ENCODE measurements around the gene FOSL1. TPM values are rescaled to one million over a fixed set of nuclear protein-coding genes. Genes with fewer than 3 reads are reported as not detected.

Gene FOSL1
- 10 to 100 TPM; 18.7 to 24.8 TPM for total RNA-seq

DNA sequence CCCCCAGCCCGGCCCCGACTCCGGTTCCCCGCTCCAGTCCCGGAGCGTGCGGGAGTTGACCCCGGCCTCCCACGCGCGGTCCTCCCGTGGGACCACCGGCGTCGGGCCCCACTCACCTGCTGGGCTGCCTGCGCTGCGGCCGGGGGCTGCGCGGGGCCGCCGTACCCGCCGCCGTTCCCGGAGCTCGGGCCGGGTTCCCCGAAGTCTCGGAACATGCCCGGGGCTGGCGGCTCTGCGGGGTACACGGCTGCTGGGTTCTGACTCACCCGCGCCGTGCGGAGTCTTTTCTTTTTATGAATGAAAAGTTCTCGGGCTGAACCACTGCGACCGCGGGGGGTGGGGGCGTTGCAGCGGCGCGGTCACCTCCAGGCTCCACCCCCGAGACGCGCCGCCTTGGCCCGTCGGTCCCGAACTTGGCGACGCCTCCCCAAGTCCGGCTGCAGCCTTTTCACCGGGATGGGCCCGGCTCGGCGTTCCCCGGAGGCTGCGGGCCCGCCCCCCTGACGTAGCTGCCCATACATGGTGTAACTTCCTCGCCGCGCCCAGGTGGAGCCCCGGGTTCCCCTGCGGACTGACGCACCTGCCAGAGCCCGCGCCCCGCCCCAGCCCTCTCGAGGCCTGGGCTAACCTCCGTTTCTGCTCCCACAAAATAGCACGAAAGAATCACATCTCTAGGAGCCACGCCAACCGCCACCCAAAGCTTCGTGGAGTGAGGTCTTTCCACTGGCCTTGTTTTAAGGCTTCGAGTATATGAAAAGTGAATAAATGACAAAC, at the start of gene FOSL1:
FOSL1 (minus strand) TSS at position 264 of the 774 bp plus-strand sequence; CDS start at position 215, 49 bp downstream.
- no peaks in the 10 kb centered on the region for H3K27me3 Mint-ChIP-seq
- H3K4me1 Mint-ChIP-seq, result peaks cover 11% of the 10 kb centered on the region
- no peaks in the 10 kb centered on the region for H3K9me3 Mint-ChIP-seq
- peak within 1 kb of the TSS; percentile 88 for H3K4me3 Mint-ChIP-seq
- H3K36me3 Mint-ChIP-seq (ENCODE audit: low read depth), result peaks cover 39% of the 10 kb centered on the region
- H3K27ac Mint-ChIP-seq, result peak within 1 kb of the TSS; percentile 91
- peak; percentile 85 for ATAC-seq (replicated peaks)

DNA sequence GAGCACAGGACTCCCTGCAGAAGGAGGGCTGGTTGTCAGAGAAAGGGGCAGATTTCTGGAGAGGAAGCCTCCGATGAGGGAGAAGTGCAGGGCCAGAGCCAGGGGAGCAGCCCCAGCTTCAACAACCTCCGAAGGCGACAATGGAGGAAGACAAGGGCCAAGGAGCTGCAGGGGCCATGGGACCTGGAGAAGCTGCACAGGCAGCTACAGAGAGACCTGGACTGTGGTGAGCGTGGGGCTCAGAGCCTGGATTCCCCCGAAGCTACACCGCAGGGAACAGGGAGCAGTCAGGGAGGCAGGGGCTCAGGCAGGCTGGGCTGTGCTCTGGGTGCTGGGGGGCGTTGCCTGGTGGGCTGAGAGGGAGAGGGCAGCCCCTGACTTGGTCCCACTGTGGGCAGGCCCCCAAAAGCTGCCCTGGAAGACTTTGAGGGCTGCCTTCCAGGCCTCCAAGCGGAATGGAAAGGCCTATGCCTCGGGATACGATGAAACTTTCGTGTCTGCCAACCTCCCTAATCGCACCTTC, 47.5 kb upstream of the FOSL1 start:
- no peak for ATAC-seq (replicated peaks)

DNA sequence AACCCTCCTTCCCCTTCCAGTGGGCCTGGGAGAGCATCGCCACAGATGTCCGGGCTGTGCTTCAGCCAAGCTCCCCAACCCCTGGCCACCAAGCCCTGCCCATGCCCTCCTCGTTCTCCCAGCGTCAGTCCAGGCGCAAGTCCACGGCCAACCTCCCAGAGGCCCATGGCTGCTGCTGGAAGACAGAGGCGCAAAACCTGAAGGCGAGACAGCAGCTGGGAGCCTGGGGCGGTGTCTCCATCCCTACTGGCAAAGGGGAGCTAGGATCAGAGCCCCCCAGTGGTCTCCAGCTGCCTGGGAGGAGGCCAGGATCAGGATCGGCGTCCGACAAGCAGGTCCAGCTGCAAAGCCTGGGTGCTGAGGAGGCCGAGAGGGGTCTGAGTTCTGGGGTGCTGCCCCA, 46.9 kb upstream of the FOSL1 start:
- H3K4me3 Mint-ChIP-seq, result no peak overlapping the region
- ATAC-seq (replicated peaks), result no peak
- H3K4me1 Mint-ChIP-seq, result no peaks in the 10 kb centered on the region
- H3K9me3 Mint-ChIP-seq, result no peaks in the 10 kb centered on the region
- no peaks in the 10 kb centered on the region for H3K36me3 Mint-ChIP-seq (ENCODE audit: low read depth)
- no peaks in the 10 kb centered on the region for H3K27me3 Mint-ChIP-seq
- H3K27ac Mint-ChIP-seq, result no peak overlapping the region

More for the DNA sequence above, 47.5 kb upstream of the FOSL1 start:
- H3K4me3 Mint-ChIP-seq, result no peak overlapping the region
- H3K4me1 Mint-ChIP-seq, result no peaks in the 10 kb centered on the region
- H3K27me3 Mint-ChIP-seq, result no peaks in the 10 kb centered on the region
- no peaks in the 10 kb centered on the region for H3K36me3 Mint-ChIP-seq (ENCODE audit: low read depth)
- H3K27ac Mint-ChIP-seq, result no peak overlapping the region
- H3K9me3 Mint-ChIP-seq, result no peaks in the 10 kb centered on the region

DNA sequence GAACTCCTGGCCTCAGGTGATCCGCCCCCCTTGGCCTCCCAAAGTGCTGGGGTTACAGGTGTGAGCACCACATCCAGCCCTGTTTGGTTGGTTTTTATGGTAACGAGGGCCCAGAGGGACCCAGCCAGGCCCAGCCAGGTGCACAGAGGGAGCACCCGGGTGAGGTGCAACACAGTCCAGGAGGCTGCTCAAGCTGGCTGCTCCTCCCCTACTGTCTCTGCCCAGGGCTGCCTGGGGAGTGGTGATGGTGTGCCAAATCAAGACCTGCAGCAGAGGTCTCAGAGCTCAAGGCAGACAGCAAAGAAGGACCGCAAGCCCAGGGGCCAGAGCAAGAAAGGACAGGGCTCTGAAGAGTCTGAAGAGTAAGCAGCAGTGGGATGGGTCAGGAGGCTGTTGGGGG, 46.5 kb upstream of the FOSL1 start:
- H3K4me1 Mint-ChIP-seq, result peaks cover under 1% of the 10 kb centered on the region
- no peak overlapping the region for H3K4me3 Mint-ChIP-seq
- ATAC-seq (replicated peaks), result no peak
- no peaks in the 10 kb centered on the region for H3K27me3 Mint-ChIP-seq
- no peaks in the 10 kb centered on the region for H3K9me3 Mint-ChIP-seq
- no peaks in the 10 kb centered on the region for H3K36me3 Mint-ChIP-seq (ENCODE audit: low read depth)
- H3K27ac Mint-ChIP-seq, result no peak overlapping the region

DNA sequence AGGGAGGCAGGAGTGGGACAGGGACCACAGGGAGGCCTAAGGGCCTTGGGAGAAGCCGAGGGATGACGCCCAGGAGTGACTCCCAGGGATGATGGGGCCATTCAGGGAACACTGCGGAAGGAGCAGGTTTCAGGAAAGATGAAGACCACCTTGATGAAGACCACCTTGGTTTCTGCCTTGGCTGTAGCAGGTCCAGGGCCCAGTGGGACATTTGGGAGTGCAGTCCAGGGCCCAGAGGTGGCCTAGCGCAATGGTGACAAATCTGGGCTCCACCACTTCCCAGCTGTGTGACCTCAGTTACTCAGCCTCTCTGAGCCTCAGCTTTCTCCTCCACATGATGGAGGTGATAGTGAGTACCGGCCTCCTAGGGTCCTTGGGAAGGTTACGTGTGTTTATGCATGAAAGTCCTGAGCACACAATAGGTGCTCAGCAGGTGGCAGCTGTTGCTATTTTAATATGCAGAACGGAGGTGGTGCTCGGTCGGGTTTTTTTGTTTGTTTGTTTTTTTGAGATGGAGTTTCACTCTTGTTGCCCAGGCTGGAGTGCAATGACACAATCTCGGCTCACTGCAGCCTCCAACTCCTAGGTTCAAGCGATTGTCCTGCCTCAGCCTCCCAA, 45.9 kb upstream of the FOSL1 start:
- H3K36me3 Mint-ChIP-seq (ENCODE audit: low read depth), result no peaks in the 10 kb centered on the region
- no peak overlapping the region for H3K4me3 Mint-ChIP-seq
- H3K4me1 Mint-ChIP-seq, result peaks cover 7% of the 10 kb centered on the region
- no peak overlapping the region for H3K27ac Mint-ChIP-seq
- no peaks in the 10 kb centered on the region for H3K27me3 Mint-ChIP-seq
- no peaks in the 10 kb centered on the region for H3K9me3 Mint-ChIP-seq
- no peak for ATAC-seq (replicated peaks)

DNA sequence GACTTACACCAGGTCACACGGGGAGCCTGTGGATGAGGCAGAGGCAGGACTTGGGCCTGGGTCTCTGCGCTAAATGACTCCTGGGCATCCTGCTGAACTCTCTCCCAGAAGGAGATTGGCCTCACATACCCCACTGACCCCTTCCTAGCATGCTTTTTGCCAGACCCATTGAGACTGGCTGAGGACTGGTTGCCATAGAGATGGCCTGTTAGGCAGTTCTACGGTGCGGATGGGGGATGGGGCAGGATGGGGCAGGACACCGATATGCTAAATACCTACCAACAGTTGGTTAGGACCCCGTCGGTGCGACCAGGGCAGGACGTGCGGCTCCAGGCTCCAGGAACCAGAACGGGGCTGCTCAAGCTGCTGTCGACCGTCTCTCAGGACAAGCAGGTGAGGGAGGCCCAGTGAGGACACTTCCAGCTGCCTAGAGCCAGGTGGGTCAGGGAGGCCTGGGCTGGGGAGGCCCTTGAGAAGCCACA, 45.3 kb upstream of the FOSL1 start, which contains the start of gene TSGA10IP:
TSGA10IP (plus strand) TSS at position 51 of the 482 bp plus-strand sequence; CDS start at position 247, 196 bp downstream.
- Mint-ChIP-seq H3K27me3 (no peaks in the 10 kb centered on the region), H3K27ac (no peak within 1 kb of the TSS), H3K9me3 (no peaks in the 10 kb centered on the region), H3K36me3 (ENCODE audit: low read depth) (no peaks in the 10 kb centered on the region), H3K4me1 (peaks cover 8% of the 10 kb centered on the region), H3K4me3 (no peak within 1 kb of the TSS)
- ATAC-seq (replicated peaks), result no peak

DNA sequence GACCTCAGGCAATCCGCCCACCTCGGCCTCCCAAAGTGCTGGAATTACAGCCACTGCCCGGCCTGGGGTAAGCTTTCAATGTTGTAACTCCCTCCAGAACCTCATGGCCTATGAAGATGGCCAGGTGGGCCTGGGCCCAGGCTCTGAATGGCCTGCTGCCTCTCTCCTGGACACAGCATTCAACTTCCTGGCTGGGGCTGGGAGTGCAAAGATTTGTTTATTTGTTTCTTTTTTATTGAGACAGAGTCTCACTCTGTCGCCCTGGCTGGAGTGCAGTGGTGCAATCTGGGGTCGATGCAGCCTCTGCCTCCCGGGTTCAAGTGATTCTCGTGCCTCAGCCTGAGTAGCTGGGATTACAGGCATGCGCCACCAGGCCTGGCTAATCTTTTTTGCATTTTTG, 44.6 kb upstream of the FOSL1 start:
- H3K9me3 Mint-ChIP-seq, result no peaks in the 10 kb centered on the region
- H3K4me1 Mint-ChIP-seq, result peaks cover 8% of the 10 kb centered on the region
- H3K27me3 Mint-ChIP-seq, result no peaks in the 10 kb centered on the region
- ATAC-seq (replicated peaks), result no peak
- no peaks in the 10 kb centered on the region for H3K36me3 Mint-ChIP-seq (ENCODE audit: low read depth)
- H3K4me3 Mint-ChIP-seq, result no peak overlapping the region
- no peak overlapping the region for H3K27ac Mint-ChIP-seq

DNA sequence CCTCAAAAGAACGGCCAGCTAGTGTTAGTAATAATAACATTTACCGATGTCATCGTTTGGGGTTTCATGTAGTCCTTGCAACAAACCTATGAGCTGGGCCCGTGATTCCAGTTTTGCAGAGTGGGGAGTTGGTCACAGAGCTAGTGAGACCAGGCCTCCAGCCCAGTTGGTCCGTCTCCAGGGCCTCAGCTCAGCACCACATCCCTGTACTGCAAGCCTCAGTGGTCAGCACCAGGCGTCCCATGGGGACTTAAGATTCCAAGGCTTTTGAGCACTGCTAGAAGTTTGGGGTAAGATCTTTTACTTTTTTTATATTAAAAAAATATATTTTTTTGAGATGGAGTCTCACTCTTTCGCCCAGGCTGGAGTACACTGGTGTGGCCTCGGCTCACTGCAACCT, 44.0 kb upstream of the FOSL1 start:
- Mint-ChIP-seq H3K36me3 (ENCODE audit: low read depth) (no peaks in the 10 kb centered on the region), H3K9me3 (no peaks in the 10 kb centered on the region), H3K4me3 (no peak overlapping the region), H3K27ac (no peak overlapping the region), H3K4me1 (peaks cover 8% of the 10 kb centered on the region), H3K27me3 (no peaks in the 10 kb centered on the region)
- ATAC-seq (replicated peaks), result no peak

DNA sequence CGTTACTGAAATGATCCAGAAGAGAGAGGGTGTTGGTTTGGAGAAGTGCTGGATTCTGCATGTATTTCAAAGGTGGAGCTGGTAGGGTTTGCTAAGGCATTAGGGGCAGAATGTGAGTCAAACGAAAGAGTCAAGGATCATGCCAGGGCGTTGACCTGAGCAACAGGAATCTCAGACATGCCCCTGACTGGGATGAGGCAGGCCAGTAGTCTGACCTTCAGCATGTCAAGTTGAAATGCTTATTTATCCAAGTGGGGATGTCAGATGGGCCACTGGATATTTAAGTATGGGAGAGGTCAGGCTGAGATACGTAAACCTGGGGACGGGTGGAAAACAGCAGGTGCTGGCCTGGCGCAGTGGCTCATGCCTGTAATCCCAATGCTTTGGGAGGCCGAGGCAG, 42.3 kb upstream of the FOSL1 start:
- no peaks in the 10 kb centered on the region for H3K27me3 Mint-ChIP-seq
- H3K36me3 Mint-ChIP-seq (ENCODE audit: low read depth), result no peaks in the 10 kb centered on the region
- no peak overlapping the region for H3K4me3 Mint-ChIP-seq
- ATAC-seq (replicated peaks), result no peak
- H3K9me3 Mint-ChIP-seq, result no peaks in the 10 kb centered on the region
- H3K27ac Mint-ChIP-seq, result peak overlapping the region; percentile 54
- peaks cover 8% of the 10 kb centered on the region for H3K4me1 Mint-ChIP-seq

DNA sequence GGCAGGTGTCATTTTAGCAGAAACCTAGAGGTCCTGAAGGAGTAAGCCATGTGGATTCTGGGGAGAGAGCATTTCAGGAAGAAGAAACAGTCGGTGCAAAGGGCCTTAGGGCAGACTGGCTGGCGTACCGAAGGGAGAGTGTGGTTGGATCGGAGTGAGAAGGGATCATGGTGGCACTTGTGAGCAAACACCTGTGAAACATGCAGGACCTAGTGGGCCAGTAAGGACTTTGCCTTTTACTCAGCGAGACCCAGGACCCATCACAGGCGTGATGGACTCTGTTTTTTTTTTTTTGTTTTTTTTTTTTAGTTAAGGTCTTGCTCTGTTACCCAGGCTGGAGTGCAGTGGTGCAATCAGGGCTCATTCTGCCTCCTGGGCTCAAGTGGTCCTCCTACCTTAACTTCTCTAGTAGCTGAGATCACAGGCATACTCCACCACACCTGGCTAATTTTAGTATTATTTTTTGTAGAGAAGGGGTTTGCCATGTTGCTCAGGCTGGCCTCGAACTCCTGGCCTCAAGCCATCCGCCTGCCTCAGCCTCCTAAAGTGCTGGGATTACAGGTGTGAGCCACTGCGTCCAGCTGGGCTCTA, 41.6 kb upstream of the FOSL1 start:
- Mint-ChIP-seq H3K27ac (peak overlapping the region; percentile 54), H3K4me3 (peak overlapping the region; percentile 52), H3K27me3 (no peaks in the 10 kb centered on the region), H3K4me1 (peaks cover 8% of the 10 kb centered on the region), H3K36me3 (ENCODE audit: low read depth) (no peaks in the 10 kb centered on the region), H3K9me3 (no peaks in the 10 kb centered on the region)
- ATAC-seq (replicated peaks), result no peak

DNA sequence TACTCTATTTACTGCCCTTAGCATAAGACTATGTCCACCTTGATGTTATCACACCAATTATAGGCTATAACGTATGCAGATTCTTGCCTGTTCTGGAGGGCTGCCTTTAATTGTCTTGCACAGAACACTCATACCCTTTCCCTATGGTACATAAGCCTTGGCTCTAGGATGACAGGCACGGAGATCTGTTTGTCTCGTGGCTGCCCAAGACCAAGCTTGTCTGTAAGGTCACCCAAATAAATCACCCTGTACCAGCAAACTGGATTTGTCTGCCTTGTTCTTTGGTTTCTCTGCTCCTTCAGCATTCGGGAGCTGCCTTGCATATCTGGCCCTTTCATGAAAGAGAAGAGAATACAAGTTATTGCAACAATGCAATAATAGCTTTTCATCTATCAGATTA, 37.6 kb upstream of the FOSL1 start:
- peaks cover 8% of the 10 kb centered on the region for H3K4me1 Mint-ChIP-seq
- no peaks in the 10 kb centered on the region for H3K27me3 Mint-ChIP-seq
- no peak overlapping the region for H3K4me3 Mint-ChIP-seq
- no peak overlapping the region for H3K27ac Mint-ChIP-seq
- no peaks in the 10 kb centered on the region for H3K9me3 Mint-ChIP-seq
- no peak for ATAC-seq (replicated peaks)
- H3K36me3 Mint-ChIP-seq (ENCODE audit: low read depth), result no peaks in the 10 kb centered on the region

DNA sequence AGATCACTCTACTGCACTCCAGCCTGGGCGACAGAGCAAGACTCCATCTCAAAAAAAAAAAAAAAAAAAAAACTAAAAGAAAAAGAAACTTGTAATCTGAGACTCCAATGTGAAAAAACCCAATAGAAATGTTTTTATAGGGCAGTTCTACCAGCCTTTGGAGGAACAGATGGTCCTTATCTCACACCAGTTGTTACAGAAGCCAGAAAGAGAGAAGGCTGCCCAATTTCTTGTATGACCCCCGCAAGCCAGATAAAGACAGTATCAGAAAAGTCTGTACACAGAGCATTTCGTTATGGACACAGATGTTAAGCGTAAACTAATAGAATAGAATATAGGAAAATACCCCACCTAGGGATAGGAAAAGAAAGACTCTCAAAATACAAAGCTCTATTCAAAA, 33.8 kb upstream of the FOSL1 start:
- Mint-ChIP-seq H3K36me3 (ENCODE audit: low read depth) (no peaks in the 10 kb centered on the region), H3K4me3 (no peak overlapping the region), H3K27me3 (no peaks in the 10 kb centered on the region), H3K27ac (no peak overlapping the region), H3K4me1 (peaks cover 1% of the 10 kb centered on the region), H3K9me3 (no peaks in the 10 kb centered on the region)
- no peak for ATAC-seq (replicated peaks)

DNA sequence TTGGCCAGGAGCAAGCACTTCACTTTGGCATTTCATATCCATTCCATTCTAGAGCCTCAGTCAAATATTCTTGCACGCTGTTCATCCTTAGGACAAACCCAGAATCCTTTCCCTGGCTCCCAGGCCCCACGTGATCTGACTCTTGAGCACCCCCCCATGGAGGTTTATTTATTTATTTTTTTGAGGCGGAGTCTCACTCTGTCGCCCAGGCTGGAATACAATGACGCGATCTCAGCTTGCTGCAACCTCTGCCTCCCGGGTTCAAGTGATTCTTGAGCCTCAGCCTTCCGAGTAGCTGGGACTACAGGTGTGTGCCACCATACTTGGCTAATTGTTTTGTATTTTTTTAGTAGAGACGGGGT, 32.4 kb upstream of the FOSL1 start:
- Mint-ChIP-seq H3K9me3 (no peaks in the 10 kb centered on the region), H3K27me3 (no peaks in the 10 kb centered on the region), H3K36me3 (ENCODE audit: low read depth) (no peaks in the 10 kb centered on the region), H3K27ac (no peak overlapping the region), H3K4me3 (no peak overlapping the region), H3K4me1 (peaks cover 13% of the 10 kb centered on the region)
- ATAC-seq (replicated peaks), result no peak

DNA sequence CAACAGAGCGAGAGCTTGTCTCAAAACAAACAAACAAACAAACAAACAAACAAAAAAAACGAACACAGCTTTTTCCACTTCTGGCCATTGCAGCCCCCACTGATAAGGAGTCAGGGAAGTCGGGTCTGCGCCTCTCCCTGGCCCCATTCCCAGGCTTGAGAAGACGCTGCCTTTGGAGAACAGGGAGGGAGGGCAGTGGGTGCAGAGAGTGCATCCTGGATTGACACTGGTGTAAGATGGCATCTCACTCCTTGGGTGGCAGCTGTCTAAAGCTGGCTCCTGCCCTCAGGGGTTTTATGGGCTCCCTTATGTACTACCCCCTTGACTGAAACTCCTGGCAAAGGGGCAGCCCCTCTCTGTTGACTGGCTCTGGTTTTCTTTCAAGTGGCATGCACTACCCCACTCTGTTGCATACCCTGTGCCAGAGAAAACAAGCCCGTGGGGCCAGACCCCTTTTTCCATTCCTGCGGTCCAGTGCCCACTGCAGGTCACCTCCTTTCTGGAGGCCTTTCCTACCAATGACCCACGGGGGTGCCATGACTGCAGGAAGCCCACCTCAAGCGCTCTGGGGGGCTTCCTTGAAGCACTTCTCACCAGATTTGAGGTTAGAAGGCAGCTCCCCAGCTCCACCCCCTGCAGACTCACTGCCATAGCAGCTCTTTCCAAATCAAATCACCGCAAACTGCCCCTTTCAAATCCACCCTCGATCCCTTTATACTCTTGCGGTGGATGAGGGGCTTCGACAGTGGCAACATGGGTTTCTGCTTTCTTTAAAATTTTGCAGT, 31.8 kb upstream of the FOSL1 start:
- no peak for ATAC-seq (replicated peaks)
- Mint-ChIP-seq H3K4me1 (peaks cover 18% of the 10 kb centered on the region), H3K9me3 (peaks cover 3% of the 10 kb centered on the region), H3K27me3 (no peaks in the 10 kb centered on the region), H3K36me3 (ENCODE audit: low read depth) (no peaks in the 10 kb centered on the region), H3K4me3 (no peak overlapping the region), H3K27ac (peak overlapping the region; percentile 26)

Data from activated T-helper 17 cell treated with anti-CD3 and anti-CD28 coated beads, Interleukin-2, amount 50 U/mL, for 72 hours (primary cell).